Activated naive CD8-positive, alpha-beta T cell treated with anti-CD3 and anti-CD28 coated beads, Interleukin-2, amount 10 ng/mL, durations not matched to agents 7 days and 5 days (primary cell): Measurements from ENCODE around the gene FTL. TPM values are rescaled to one million over a fixed set of nuclear protein-coding genes. Genes with fewer than 3 reads are reported as not detected.

ENCODE experiments used
- ATAC-seq: fragments of 150-1000 bp; cut with Tn5 transposase; one replicate; pipeline ENCODE4 v1.10.0; 2021; ENCODE audit warnings: low read depth, moderate library complexity
- POLR2A ChIA-PET: fragments of 350-600 bp; sonication (Branson Sonifier 250); formaldehyde crosslinking; loops from one replicate; lab custom pipeline; 2021; ENCODE audit warnings: antibody characterized with exemption; lab: Charles Lee
- DNase-seq: peaks from one replicate; pipeline ENCODE4 v3.0.0; 2021
- H3K27ac Mint-ChIP-seq: one replicate; pipeline ENCODE4 v1.8.0; 2022; ENCODE audit warnings: mild to moderate bottlenecking, mixed read lengths
- H3K27me3 Mint-ChIP-seq: one replicate; pipeline ENCODE4 v1.8.0; 2022; ENCODE audit warnings: mild to moderate bottlenecking, moderate library complexity, mixed read lengths
- H3K36me3 Mint-ChIP-seq: one replicate; pipeline ENCODE4 v1.8.0; 2021; ENCODE audit warnings: mild to moderate bottlenecking, mixed read lengths
- H3K4me1 Mint-ChIP-seq: one replicate; pipeline ENCODE4 v1.8.0; 2021; ENCODE audit warnings: mixed read lengths
- H3K4me3 Mint-ChIP-seq: one replicate; pipeline ENCODE4 v1.8.0; 2022; ENCODE audit warnings: mild to moderate bottlenecking, moderate library complexity, mixed read lengths
- H3K9me3 Mint-ChIP-seq: one replicate; pipeline ENCODE4 v1.8.0; 2021; ENCODE audit warnings: mixed read lengths
- total RNA-seq, 2 experiments: library from RNA; stranded (reverse); gene quantifications; one replicate each; pipeline ENCODE4 v1.2.3, GENCODE V29; 2021

Gene FTL
- total RNA-seq, 2 experiments from 2014 or later = 1,232 to 1,343 TPM

- no peak overlapping the region for H3K4me3 Mint-ChIP-seq
- H3K27ac Mint-ChIP-seq = no peak overlapping the region
- H3K36me3 Mint-ChIP-seq = peaks cover 21% of the 10 kb centered on the region
- no peaks in the 10 kb centered on the region for H3K27me3 Mint-ChIP-seq
- no peaks in the 10 kb centered on the region for H3K9me3 Mint-ChIP-seq
- DNase-seq (no peak), ATAC-seq (peak; percentile 54)
- H3K4me1 Mint-ChIP-seq = peaks cover 14% of the 10 kb centered on the region
- POLR2A ChIA-PET = interaction anchor here (0.9 to 5.1 kb wide), 2 partner anchors 10 to 17 kb away, joined by 5 to 21 read pairs; partner anchors contain the start of genes GYS1 and RUVBL2
Observed at GRCh38 chr19:48975947-48976847, 11.1 kb downstream of the FTL start.

GRCh38 chr19:48977061-48977460 lies 12.0 kb downstream of the FTL start:
- POLR2A ChIA-PET = interaction anchor here (0.8 to 5.1 kb wide), 2 partner anchors 16 to 196 kb away, joined by 4 to 21 read pairs; partner anchors contain the start of genes GYS1 and RUVBL2
- Mint-ChIP-seq H3K36me3 (peaks cover 22% of the 10 kb centered on the region), H3K9me3 (no peaks in the 10 kb centered on the region), H3K27me3 (no peaks in the 10 kb centered on the region), H3K4me1 (peaks cover 14% of the 10 kb centered on the region), H3K4me3 (no peak overlapping the region), H3K27ac (no peak overlapping the region)
- DNase-seq = no peak
- no peak for ATAC-seq

- DNase-seq (no peak), ATAC-seq (no peak)
- no peak overlapping the region for H3K4me3 Mint-ChIP-seq
- POLR2A ChIA-PET = interaction anchor here (0.6 kb wide), 1 partner anchor 26 kb away, joined by 4 read pairs; no protein-coding TSS in a partner anchor
- peaks cover 10% of the 10 kb centered on the region for H3K4me1 Mint-ChIP-seq
- H3K27me3 Mint-ChIP-seq = no peaks in the 10 kb centered on the region
- H3K9me3 Mint-ChIP-seq = no peaks in the 10 kb centered on the region
- H3K36me3 Mint-ChIP-seq = peaks cover 18% of the 10 kb centered on the region
- H3K27ac Mint-ChIP-seq = no peak overlapping the region
Observed at GRCh38 chr19:48982280-48982679, 17.2 kb downstream of the FTL start.

GRCh38 chr19:48985711-48986110 lies 20.6 kb downstream of the FTL start:
- ATAC-seq (no peak), DNase-seq (no peak)
- H3K4me3 Mint-ChIP-seq = no peak overlapping the region
- no peaks in the 10 kb centered on the region for H3K27me3 Mint-ChIP-seq
- no peaks in the 10 kb centered on the region for H3K9me3 Mint-ChIP-seq
- peaks cover 7% of the 10 kb centered on the region for H3K4me1 Mint-ChIP-seq
- no peak overlapping the region for H3K27ac Mint-ChIP-seq
- POLR2A ChIA-PET = no interaction called here
- peaks cover 24% of the 10 kb centered on the region for H3K36me3 Mint-ChIP-seq

- Mint-ChIP-seq H3K4me1 (peaks cover 9% of the 10 kb centered on the region), H3K9me3 (no peaks in the 10 kb centered on the region), H3K4me3 (no peak overlapping the region), H3K27ac (no peak overlapping the region), H3K27me3 (no peaks in the 10 kb centered on the region), H3K36me3 (peaks cover 24% of the 10 kb centered on the region)
- DNase-seq (no peak), ATAC-seq (no peak)
- POLR2A ChIA-PET = no interaction called here
Observed at GRCh38 chr19:48986211-48986610, 21.1 kb downstream of the FTL start.

GRCh38 chr19:48987323-48987722 lies 22.2 kb downstream of the FTL start:
- peaks cover 22% of the 10 kb centered on the region for H3K36me3 Mint-ChIP-seq
- H3K4me1 Mint-ChIP-seq = peaks cover 13% of the 10 kb centered on the region
- no peak overlapping the region for H3K4me3 Mint-ChIP-seq
- no peaks in the 10 kb centered on the region for H3K9me3 Mint-ChIP-seq
- no peak for ATAC-seq
- no peak for DNase-seq
- H3K27me3 Mint-ChIP-seq = no peaks in the 10 kb centered on the region
- POLR2A ChIA-PET = no interaction called here
- H3K27ac Mint-ChIP-seq = peak overlapping the region; percentile 44

GRCh38 chr19:48988286-48988685 lies 23.2 kb downstream of the FTL start:
- POLR2A ChIA-PET = no interaction called here

GRCh38 chr19:48988860-48989259 lies 23.8 kb downstream of the FTL start:
- Mint-ChIP-seq H3K9me3 (no peaks in the 10 kb centered on the region), H3K4me3 (no peak overlapping the region), H3K27ac (no peak overlapping the region), H3K4me1 (peaks cover 16% of the 10 kb centered on the region), H3K27me3 (no peaks in the 10 kb centered on the region), H3K36me3 (peaks cover 20% of the 10 kb centered on the region)
- DNase-seq = no peak
- no peak for ATAC-seq
- POLR2A ChIA-PET = no interaction called here

More at GRCh38 chr19:48988286-48988685, 23.2 kb downstream of the FTL start:
- Mint-ChIP-seq H3K27me3 (no peaks in the 10 kb centered on the region), H3K4me1 (peaks cover 14% of the 10 kb centered on the region), H3K4me3 (no peak overlapping the region), H3K36me3 (peaks cover 20% of the 10 kb centered on the region), H3K9me3 (no peaks in the 10 kb centered on the region), H3K27ac (no peak overlapping the region)
- DNase-seq (no peak), ATAC-seq (no peak)

- POLR2A ChIA-PET = no interaction called here
- Mint-ChIP-seq H3K4me3 (no peak overlapping the region), H3K4me1 (peaks cover 20% of the 10 kb centered on the region), H3K27me3 (no peaks in the 10 kb centered on the region), H3K36me3 (peaks cover 20% of the 10 kb centered on the region), H3K27ac (peak overlapping the region; percentile 17), H3K9me3 (no peaks in the 10 kb centered on the region)
- ATAC-seq (no peak), DNase-seq (no peak)
Observed at GRCh38 chr19:48989701-48990291, 24.7 kb downstream of the FTL start.

- Mint-ChIP-seq H3K9me3 (no peaks in the 10 kb centered on the region), H3K36me3 (peaks cover 19% of the 10 kb centered on the region), H3K4me3 (no peak overlapping the region), H3K4me1 (peaks cover 26% of the 10 kb centered on the region), H3K27me3 (no peaks in the 10 kb centered on the region), H3K27ac (peak overlapping the region; percentile 17)
- ATAC-seq (no peak), DNase-seq (no peak)
- POLR2A ChIA-PET = no interaction called here
Observed at GRCh38 chr19:48990400-48990799, 25.3 kb downstream of the FTL start.

- H3K9me3 Mint-ChIP-seq = no peaks in the 10 kb centered on the region
- H3K4me1 Mint-ChIP-seq = peaks cover 27% of the 10 kb centered on the region
- peaks cover 18% of the 10 kb centered on the region for H3K36me3 Mint-ChIP-seq
- no peak for ATAC-seq
- POLR2A ChIA-PET = no interaction called here
- no peaks in the 10 kb centered on the region for H3K27me3 Mint-ChIP-seq
- DNase-seq = no peak
- no peak overlapping the region for H3K4me3 Mint-ChIP-seq
- no peak overlapping the region for H3K27ac Mint-ChIP-seq
Observed at GRCh38 chr19:48991011-48991609, 26.0 kb downstream of the FTL start.

GRCh38 chr19:48991873-48992580 lies 26.9 kb downstream of the FTL start:
- ATAC-seq (no peak), DNase-seq (no peak)
- H3K9me3 Mint-ChIP-seq = no peaks in the 10 kb centered on the region
- peak overlapping the region; percentile 92 for H3K4me3 Mint-ChIP-seq
- peak overlapping the region; percentile 98 for H3K27ac Mint-ChIP-seq
- H3K36me3 Mint-ChIP-seq = peaks cover 18% of the 10 kb centered on the region
- H3K27me3 Mint-ChIP-seq = no peaks in the 10 kb centered on the region
- peaks cover 28% of the 10 kb centered on the region for H3K4me1 Mint-ChIP-seq
- POLR2A ChIA-PET = interaction anchor here (0.6 to 2.8 kb wide), 5 partner anchors 8 to 32 kb away, joined by 3 to 21 read pairs (median 14); partner anchors contain the start of gene FTL
